Astrocyte of the cerebellum (primary cell): ENCODE data around the gene TPM2.
"Not testable (repeated sequence)": the region's sequence is repeated elsewhere in the genome, so short reads cannot be mapped to it uniquely, and the experiment has no call there.

Source experiments
- DNase-seq: peaks from one replicate; pipeline ENCODE4 v3.0.0-alpha.2; 2011; ENCODE audit warnings: low read depth
- H3K4me3 ChIP-seq: 2 replicates; pipeline ENCODE4 v1.5.1; 2011; ENCODE audit warnings: mild to moderate bottlenecking, low read depth, low read length, moderate library complexity
- CTCF ChIP-seq: IDR thresholded peaks from 2 replicates; pipeline ENCODE4 v1.5.1; 2012; ENCODE audit warnings: low read length, low read depth, moderate library complexity, mild to moderate bottlenecking; ENCODE audit errors: missing control alignments
- in situ Hi-C: cut with HindIII; loops from 2 replicates; pipeline ENCODE4 v1.10.0; 2017; ENCODE audit warnings: low sequenced_read_pairs

The TPM2 gene

GRCh38 chr9:35643046-35643445, 46.7 kb downstream of the TPM2 start:
- no peak for TF ChIP-seq CTCF
- no peak for DNase-seq
- in situ Hi-C loops = no loop called here
- no peak overlapping the region for H3K4me3 ChIP-seq

GRCh38 chr9:35641478-35641877, 48.2 kb downstream of the TPM2 start:
- DNase-seq, in situ Hi-C loops, H3K4me3 ChIP-seq: not testable (repeated sequence)

GRCh38 chr9:35640431-35640830, 49.3 kb downstream of the TPM2 start:
- in situ Hi-C loops = not testable (repeated sequence)

GRCh38 chr9:35639631-35640030, 50.1 kb downstream of the TPM2 start:
- H3K4me3 ChIP-seq = no peak overlapping the region
- no peak for DNase-seq
- TF ChIP-seq CTCF = no peak
- in situ Hi-C loops = no loop called here

More at GRCh38 chr9:35640431-35640830, 49.3 kb downstream of the TPM2 start:
- not testable (repeated sequence) for DNase-seq, H3K4me3 ChIP-seq

GRCh38 chr9:35639225-35639624, 50.5 kb downstream of the TPM2 start:
- DNase-seq, in situ Hi-C loops, H3K4me3 ChIP-seq: not testable (repeated sequence)

- in situ Hi-C loops, DNase-seq, H3K4me3 ChIP-seq: not testable (repeated sequence)
These were observed 51.0 kb downstream of the TPM2 start for GRCh38 chr9:35638751-35639150.

- H3K4me3 ChIP-seq, DNase-seq, in situ Hi-C loops: not testable (repeated sequence)
These were observed 52.2 kb downstream of the TPM2 start for GRCh38 chr9:35637427-35637955.

- DNase-seq, in situ Hi-C loops, H3K4me3 ChIP-seq: not testable (repeated sequence)
These were observed 52.9 kb downstream of the TPM2 start for GRCh38 chr9:35636877-35637246.

GRCh38 chr9:35636135-35636876, 53.4 kb downstream of the TPM2 start:
- no peak for DNase-seq
- in situ Hi-C loops = no loop called here
- no peak overlapping the region for H3K4me3 ChIP-seq
- no peak for TF ChIP-seq CTCF

GRCh38 chr9:35635730-35636129, 54.0 kb downstream of the TPM2 start:
- no peak for TF ChIP-seq CTCF
- no peak overlapping the region for H3K4me3 ChIP-seq
- in situ Hi-C loops = no loop called here
- no peak for DNase-seq
